GM18951 (cell line): ENCODE measurements around the gene MBTPS1.
"Not testable (repeated sequence)": the region's sequence is repeated elsewhere in the genome, so short reads cannot be mapped to it uniquely, and the experiment has no call there.

Source experiments
- POLR2A ChIP-seq: IDR thresholded peaks from 4 replicates; pipeline ENCODE4 v1.6.1; 2011; ENCODE audit warnings: mild to moderate bottlenecking; ENCODE audit not compliant: insufficient read length, insufficient read depth; ENCODE audit errors: extremely low read depth
- in situ Hi-C: fragments of 300-500 bp; cut with MboI; formaldehyde crosslinking; loops from one replicate; pipeline ENCODE4 v1.12.0; 2022; ENCODE audit warnings: low sequenced_read_pairs, mixed read lengths, inconsistent platforms; ENCODE audit not compliant: unreplicated experiment

The MBTPS1 gene

DNA sequence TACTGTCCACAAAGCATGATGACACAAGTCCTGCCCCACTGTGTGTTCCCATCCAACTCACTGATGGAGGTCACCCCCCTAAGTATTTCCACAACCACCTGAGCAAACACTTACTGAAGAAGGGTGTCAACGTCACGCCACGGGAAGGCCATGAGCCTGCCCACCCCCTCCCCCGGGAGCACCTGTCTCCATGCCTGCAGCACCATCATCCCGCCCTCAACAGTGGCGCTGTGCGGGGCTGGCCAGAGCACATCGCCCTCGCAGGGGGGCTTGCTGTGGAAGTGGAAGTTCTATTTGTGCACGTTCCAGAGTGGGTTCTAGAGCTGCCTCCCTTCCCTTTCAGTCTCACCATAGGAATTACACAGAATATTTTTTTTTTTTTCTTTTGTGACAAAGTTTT lies 4.3 kb upstream of the MBTPS1 start:
- in situ Hi-C loops, result no loop called here

DNA sequence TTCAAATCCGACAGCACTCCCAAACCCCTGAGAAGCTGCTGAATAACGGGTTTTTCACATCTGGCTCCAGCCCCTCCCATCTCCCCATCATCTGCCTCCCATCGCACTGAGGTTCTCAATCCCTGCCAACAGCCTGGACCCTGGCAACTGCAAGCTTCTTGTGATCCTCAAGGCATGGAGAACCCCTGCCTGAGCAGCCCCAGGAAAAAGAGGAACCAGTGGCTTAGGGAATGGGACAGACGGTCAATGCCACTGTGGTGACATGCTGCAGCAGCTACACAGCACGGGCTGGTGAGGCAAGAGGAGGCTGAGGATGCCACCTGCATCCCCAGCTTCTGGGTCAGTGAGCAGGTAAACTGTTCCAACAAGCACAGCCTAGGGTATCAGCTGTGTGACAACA lies 3.3 kb upstream of the MBTPS1 start:
- no peak for TF ChIP-seq POLR2A
- in situ Hi-C loops, result no loop called here

More for the DNA sequence above, 4.3 kb upstream of the MBTPS1 start:
- TF ChIP-seq POLR2A, result no peak

DNA sequence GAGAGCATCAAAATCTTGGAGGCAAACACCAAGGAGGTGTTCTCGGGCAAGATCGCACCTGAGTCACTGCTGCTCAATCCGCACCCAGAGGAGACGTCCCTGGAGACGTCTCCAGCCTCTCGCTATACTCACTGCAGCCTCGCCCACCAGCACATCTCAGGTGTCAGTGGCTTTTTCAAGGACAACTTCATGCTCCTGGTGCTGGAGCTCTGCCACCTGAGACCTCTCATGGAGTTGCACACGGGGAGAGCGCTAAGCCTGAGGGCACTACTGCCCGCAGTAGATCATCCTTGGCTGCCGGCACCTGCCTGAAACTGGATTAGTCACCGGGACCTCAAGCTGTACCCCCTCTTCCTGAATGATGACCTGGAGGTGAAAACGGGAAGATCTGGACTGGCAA lies 2.6 kb upstream of the MBTPS1 start:
- in situ Hi-C loops, result no loop called here
- TF ChIP-seq POLR2A, result no peak

DNA sequence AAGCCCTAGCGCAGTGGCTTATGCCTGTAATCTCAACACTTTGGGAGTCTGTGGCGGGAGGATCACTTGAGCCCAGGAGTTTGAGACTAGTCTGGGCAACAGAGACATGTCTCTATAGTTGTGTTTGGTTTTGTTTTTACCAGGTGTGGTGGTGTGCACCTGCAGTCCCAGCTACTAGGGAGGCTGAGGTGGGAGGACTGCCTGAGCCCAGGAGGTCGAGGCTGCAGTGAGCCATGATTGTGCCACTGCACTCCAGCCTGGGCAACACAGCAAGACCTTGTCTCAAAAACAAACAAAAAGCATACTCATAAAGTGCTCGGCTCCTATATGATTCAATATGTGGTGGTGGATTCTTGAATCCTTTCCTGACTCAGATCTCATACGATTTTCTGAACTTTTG lies 1.6 kb upstream of the MBTPS1 start:
- in situ Hi-C loops, result not testable (repeated sequence)

DNA sequence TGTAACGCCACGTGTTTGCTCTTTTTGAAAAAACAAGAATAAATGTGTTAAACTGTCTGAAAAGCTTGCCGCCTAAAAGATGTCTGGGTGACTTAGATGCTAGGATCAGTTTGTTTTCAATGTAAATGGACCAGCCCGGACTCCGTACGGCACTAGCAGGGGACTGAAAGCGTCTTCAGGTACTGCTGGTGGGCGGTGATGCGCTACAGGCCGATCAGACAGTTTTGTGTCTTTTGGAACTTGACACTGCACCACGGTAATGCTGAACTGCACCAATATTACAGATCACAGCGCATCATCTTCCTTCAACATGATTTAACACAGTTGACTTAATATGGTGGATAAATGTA lies 727 bp upstream of the MBTPS1 start:
- in situ Hi-C loops, result no loop called here
- TF ChIP-seq POLR2A, result no peak

DNA sequence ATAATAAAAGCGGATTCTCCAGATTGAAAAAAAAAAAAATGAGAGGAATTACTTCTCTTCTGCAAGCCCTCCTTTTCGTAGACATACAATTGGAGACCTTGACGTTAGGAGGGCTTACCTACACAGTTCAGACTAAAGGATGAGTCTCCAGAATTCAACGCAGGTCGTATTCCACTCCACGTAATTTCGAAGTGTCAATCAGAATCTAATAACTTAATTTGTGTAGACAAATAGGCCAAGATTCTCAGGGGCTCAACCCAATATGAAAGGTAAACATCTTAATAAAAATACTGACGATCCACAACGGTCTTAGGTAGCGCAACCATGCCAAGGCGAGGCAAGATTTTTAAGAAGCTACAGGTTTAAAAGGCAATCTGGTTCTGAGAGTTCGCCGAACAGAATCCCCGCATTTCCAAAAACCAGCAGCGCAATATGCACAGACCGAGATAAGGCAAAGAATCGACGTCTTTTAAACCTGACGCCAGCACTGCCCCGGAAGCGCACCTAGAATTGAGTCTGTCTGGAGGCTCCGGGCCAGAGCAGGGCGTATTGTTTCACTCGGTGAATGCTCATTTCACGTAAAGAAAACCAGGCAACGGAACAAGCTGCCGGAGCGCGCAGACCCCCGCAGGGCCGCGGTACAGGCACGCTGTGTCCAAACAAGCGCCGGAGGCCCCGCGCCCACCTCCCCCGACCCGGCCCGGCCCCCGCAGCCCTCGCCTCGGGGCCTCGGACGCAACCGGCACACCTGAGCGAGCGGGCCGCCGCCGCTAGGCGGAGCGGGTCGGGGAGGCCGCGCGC lies 623 bp downstream of the MBTPS1 start:
- in situ Hi-C loops, result no loop called here
- no peak for TF ChIP-seq POLR2A

DNA sequence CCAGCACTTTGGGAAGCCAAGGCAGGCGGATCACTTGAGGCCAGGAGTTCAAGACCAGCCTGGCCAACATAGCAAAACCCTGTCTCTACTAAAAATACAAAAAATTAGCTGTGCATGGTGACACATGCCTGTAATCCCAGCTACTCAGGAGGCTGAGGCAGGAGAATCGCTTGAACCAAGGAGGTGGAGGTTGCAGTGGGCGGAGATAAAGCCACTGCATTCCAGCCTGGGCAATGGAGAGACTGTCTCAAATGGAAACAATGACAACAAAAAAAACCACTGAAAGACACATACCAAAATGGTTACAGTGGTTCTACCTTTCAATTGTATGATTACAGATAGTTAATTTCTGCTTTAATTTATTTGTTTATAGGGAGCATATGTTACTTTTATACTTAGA lies 4.8 kb downstream of the MBTPS1 start:
- in situ Hi-C loops, result not testable (repeated sequence)

DNA sequence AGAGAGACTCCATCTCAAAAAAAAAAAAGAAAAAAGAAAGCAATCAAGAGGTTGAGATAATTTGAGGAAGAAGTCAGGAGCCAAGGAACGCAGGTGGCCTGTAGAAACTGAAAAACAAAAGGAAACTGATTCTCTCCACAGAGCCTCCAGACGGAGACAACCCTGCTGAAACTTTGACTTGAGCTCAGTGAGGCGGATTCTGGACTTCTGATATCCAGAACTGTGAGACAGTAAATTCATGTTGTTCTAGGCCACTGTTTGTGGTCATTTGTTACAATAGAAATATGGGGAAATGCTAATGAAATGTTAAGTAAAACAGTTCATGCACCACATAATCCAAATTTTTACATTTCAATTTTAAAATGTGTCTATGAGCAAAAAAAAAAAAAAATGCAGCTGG lies 5.2 kb downstream of the MBTPS1 start:
- in situ Hi-C loops, result no loop called here
- TF ChIP-seq POLR2A, result no peak

DNA sequence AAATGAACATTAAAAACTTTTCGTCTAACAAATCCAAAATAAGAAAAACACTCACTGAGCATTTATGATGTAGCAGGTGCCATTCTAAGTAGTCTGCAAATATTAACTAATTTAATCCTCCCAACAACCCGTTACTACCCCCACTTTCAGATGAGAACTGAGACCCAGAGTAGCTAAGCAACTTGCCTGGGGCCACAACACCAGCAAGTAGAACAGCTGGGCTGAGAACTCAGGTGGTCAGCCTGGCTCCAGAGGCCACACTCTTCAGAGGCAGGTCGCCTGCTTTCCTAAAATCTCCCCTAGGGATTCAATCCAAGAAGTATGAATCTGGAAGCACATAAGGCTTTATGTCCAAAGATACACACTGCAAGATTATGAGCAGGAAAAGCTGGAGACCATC lies 6.2 kb downstream of the MBTPS1 start:
- no peak for TF ChIP-seq POLR2A
- in situ Hi-C loops, result no loop called here

DNA sequence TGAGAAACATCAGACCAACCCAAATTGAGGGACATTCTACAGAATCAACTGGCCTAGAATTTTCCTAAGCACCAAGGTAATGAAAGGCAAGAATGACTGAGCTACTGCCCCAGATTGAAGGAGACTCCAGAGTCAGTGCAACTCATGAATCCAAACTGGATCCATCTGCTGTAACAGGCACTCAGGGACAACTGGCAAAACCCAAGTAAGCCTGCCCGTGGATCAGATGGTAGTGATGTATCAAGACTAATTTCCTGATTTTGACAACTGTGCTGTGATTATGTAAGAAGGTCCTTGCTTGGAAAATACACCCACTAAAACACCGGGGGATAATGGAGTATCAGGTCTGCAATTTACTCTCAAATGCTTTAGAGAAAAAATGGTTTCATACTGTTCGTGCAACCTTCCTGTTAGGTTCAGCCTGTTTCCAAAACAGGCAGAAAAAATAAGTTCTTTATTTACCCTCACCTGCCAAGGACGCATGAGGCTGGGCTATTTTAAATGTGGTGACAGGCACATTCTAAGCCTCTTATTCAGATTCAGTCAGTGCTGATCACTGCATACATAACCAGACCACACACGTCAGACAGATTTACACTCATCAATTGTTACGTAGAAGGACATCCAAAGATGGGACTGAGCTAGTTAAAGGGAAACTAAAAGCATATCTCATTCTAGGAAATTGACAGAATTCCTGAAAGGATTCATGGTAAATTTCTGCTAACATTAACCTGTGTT lies 7.0 kb downstream of the MBTPS1 start:
- TF ChIP-seq POLR2A, result no peak
- in situ Hi-C loops, result no loop called here

DNA sequence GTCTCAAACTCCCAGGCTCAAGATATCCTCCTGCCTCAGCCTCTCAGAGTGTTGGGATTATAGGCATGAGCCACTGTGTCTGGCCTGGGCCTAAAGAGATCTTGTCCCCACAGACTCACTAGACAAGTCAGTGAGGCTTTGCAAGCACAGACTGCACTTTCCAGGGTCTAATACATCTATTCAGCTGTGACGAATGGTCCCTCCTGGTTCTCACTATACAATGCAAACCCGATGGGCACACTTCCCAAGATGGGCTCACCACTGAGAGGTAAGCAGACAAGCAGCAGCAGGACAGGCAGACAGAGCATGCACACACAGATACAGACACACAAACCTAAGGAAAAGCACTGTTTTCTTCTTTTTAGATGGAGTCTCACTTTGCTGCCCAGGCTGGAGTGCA lies 8.8 kb downstream of the MBTPS1 start:
- in situ Hi-C loops, result no loop called here
- no peak for TF ChIP-seq POLR2A

DNA sequence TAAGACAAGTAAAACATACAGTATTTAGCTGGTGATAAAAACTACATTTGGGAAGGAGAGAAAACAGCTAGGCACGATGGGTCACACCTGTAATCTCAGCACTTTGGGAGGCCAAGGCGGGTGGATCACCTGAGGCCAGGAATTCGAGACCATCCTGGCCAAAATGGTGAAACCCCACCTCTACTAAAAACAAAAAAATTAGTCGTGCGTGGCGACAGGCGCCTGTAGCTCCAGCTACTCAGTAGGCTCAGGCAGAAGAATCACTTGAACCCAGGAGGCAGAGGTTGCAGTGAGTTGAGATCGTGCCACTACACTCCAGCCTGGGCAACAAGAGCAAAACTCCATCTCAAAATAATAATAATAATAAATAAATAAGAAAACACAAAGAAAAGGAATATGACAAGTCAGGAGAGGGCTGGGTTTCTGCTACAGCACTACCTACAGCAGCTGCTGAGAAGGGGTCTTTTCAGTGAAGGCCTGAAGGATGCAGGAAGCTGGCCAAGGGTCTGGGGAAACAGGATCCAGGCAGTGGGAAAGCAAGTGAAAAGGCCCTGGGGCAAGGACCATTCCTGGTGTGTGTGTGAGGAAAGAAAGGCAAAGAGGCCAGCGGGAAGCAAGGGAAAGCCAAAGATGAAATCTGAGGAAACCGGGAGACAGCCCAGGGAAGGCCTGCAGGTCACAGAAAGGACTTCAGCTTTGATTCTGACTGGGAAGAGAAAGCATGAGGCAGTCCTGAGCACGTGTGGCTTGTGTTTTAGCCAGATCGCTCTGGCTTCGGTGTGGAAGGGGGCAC lies 10.6 kb downstream of the MBTPS1 start:
- no peak for TF ChIP-seq POLR2A
- in situ Hi-C loops, result no loop called here

DNA sequence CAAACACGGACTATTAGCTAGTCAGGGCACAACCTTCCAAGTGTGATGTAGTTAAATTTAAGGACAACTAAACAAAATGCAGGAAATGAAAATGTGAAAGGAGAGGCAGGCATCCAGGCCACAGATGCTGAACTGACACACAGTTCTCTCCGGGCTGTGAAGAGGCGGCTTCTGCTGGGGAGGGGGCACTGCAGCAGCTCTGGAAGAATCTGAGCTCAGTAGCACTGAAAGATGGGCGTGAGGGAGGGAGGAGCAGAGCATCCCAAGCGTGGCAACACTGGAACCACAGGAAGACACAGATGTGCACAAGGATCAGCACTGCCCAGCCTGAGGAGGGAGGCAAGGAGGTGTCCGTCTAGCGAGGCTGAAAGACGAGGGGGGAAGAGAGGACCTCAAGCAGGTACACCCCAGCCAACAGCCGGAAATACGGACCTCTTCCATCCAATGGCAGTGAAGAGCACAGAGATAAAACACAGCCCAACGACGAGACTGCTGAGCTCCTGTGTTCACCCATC lies 11.4 kb downstream of the MBTPS1 start:
- in situ Hi-C loops, result no loop called here
- TF ChIP-seq POLR2A, result no peak
